NCI-H2227 (cell line): ENCODE measurements around the gene MRGPRX2.

Experiments used
- DNase-seq: peaks from one replicate; lab custom pipeline; 2025; ENCODE audit not compliant: unreplicated experiment; lab: John Stamatoyannopoulos, UW

Gene MRGPRX2

DNA sequence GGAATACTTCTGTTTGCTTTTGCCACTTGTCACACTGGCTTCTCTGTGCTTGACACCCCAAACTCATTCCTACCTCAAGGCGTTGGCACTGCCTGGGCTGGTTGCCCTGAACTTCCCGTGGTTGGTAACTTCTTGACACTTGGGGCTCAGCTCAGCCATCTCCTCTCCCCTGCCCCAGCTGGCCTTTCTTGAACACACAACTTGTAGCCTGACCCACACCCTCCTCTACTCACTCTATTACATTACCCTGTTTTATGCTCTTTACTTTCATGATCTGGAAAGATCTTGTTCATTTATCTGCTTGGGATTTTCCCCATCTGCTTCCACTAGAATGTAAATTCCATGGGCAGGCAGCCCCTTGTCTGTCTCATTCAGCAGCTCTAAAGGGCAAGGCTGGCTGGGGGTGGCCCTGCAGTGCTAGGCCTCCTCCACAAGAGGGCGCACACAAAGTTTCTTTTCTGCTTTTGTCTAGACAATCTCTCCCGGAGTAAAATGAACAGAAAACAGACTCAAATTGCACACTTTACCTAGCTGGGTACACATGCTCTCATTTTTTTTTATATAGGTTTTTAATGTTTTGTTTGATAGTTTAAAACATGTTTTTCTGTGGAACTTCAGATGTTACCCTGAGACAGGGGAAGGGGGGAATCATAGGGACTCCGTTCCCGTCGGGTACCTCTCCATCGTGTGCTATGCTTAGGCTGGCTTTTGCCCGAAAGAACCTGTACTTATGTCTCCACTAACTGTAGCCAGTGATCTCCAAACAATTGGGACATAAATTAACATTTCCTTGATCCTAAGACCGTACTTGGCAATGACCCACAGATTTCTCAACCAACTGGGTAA, 16.4 kb upstream of the MRGPRX2 start:
- DNase-seq = peak; percentile 82

DNA sequence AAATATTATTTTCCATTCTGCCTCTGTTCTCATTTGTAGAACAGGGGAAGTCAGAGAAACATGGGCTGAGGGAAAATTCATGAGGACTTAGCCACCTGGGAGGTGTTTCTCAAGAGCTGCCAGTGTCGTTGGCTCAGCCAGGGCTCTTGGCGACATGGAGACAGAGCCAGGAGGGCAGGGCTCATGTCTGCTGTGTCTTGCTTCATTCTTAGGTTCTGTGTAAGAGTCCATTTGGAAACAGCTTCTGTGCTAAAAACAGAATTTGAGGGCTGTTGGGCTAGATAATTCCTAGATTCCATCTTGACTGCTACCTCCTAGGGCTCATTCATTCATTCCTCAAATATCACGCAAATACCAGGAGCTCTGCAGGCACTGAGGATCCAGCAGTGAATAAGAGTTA, 15.1 kb upstream of the MRGPRX2 start:
- DNase-seq = no peak

DNA sequence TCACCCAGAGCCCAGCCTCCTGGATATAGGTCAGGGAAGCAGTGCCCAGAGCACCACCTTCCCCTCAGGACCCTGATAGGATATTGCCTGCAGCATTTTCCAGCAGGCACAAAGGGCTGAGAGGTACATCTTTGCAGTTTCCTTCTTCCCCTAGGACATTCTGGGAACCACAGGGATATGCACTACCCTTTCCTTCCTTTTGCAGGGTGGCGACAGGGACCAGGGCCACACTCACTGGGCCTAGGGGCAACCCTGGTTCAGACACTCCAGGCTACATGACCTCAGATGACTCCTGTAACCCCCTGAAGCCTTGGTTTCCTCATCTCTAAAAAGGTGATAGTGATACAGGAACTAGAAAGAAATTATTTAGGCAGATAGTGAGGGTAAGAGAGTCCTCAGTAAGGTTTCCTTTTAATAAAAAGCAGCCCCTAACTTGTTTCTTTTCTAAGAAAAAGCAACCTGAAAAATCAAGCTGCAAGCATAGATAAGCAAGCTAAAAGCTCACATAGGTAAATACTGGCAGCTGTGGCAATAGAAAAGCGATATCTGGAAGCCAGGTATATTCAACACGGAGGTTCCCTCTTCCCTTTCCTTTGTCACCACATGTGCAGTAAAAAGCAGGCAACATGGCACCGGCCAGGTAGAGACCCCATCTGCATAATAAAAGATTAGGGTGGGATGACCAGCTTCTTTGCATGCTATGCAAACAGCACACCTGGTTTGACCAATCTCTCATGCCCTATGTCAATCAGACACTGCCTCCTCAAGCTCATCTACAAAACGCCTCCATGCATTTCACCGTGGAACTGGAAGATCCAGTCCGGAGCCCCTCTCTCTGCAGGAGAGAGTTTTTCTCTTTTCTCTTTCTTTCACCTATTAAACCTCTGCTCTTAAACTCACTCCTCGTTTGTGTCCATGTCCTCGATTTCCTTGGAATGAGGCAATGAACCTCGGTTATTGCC, 13.2 kb upstream of the MRGPRX2 start:
- no peak for DNase-seq

DNA sequence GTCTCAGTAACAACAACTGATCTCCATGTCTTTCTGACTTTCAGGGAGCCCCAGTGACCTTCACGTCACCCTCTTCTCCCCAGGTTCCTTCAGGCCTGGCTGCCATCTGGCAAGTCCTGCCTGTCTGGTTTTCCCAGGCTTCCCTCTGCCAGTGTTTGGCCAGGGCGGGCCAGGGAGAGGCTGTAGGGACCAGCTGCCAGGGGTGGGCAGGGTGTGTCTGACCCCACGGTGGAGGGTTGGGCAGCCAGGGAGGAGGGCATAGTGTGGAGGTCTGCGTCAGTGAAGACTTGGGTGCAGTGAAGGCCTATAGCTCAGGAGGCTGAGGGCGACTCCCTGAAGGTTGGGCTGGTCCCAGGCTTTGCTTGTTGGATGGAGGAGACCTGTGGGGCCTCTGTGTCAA, 11.9 kb upstream of the MRGPRX2 start:
- DNase-seq = no peak

DNA sequence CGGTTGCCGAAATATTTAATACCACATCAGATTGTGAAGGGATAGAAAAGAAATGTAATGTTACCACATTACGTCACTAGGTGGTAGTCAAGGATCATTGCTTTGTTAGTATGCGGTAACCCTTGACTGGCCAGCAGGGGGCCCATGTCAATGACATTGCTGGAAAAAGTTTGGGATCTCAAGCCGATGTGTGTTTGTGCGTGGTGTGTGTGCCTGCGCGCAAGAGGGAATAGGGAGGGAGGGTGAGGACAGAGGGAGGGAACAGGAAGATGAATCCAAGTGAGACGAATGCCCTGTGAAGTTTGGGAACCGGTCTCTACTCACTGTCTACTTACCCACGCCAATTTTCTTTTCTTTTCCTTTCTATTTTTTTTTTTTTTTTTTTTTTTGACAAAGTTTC, 10.7 kb upstream of the MRGPRX2 start:
- DNase-seq = peak; percentile 88

DNA sequence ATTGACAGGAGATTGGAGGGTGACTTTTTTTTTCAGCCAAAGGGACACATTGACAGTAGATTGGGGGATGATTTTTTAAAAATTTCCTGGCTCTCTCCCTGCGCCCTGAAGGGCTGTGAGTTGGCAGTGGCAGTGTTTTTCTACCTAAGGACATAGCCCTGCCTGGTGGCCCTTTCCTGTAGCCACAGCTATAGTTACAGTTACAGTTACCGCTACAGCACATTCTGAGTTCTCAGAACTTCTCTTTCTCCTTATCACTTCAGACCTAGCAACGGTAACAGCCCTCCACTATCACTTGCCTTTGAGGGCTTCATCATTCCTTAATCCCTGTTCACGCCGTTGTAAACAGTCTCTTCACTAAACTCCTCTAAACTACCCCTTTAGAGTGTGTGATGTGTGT, 684 bp downstream of the MRGPRX2 start:
- no peak for DNase-seq

DNA sequence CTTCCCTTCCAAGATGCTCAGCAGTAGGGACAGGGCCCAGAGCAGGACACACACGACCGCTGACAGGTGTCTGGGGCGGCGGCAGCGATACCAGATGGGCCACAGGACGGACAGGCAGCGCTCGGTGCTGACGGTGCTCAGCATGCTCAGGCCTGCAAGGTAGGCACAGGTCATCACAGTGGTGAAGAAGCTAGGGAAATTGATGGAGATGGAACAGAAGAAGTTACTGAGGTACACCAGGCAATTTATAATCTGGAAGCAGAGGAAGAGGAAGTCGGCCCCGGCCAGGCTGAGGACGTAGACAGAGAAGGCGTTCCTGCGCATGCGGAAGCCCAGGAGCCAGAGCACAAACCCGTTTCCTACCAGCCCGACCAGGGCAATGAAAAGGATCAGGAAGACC, 4.6 kb downstream of the MRGPRX2 start:
- no peak for DNase-seq

DNA sequence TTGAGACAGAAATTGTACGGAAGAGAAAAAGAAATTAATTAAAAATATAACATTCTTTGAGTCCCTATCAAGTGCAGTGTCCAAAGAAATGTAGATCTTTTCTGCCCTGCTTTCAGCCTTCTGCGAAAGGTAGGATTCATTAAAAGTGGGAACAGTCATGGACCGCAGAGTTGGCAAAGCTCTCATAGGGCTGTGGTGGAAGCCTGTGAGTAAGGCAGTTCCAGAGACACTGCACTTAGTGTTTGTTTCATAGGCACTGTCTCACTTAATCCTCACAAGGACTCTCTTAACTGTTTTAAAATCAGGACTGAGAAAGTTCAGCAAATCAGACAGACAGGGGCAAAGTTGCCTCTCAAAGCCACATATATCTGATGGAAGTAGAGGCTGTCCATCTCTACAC, 5.5 kb downstream of the MRGPRX2 start:
- DNase-seq = no peak

DNA sequence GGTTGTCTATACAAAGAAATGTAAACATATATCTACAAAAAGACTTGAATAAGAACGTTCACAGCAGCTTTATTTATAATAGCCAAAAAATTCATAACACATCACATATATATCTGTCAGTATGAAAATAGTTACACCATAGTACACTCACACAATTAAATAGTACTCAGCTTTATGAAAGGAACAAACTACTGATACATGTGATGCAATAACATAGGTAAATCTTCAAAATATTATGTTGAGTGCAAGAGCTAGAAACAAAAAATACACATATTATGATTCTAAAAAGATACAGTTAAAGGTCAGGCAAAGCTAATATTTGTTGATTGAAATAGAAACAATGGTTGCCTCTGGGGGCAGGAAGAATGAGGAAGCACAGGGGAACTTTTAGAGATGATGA, 6.6 kb downstream of the MRGPRX2 start:
- DNase-seq = no peak

DNA sequence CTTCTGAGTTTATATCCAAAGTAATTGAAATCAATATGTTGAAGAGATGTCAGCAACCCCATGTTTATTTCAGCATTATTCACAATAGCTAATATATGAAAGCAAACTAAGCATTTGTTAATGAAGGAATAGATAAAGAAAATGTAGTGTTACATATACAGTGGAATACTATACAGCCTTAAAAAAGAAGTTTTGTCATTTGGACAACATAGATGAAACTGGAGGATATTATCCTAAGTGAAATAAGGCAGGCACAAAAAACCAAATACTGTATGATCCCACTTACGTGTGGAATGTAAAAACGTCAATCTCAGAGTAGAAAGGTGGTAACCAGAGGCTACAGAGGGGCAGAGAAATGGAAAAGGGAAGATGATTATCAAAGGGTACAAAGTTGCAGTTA, 10.2 kb downstream of the MRGPRX2 start:
- DNase-seq = no peak

DNA sequence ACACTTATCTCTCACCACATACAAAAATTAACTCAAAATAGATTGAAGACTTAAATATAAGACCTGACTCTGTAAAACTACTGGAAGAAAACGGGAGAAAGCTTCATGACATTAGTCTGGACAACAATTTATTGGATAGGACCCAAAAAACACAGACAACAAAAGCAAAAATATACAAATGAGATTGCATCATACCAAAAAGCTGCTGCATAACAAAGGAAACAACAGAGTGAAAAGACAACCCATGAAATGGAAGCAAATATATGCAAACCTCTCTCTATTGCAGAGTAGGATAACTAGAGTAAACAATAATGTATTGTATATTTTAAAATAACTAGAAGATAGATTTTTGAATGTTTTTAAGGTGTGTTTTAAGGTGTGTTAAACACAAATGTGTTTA, 11.2 kb downstream of the MRGPRX2 start:
- no peak for DNase-seq

DNA sequence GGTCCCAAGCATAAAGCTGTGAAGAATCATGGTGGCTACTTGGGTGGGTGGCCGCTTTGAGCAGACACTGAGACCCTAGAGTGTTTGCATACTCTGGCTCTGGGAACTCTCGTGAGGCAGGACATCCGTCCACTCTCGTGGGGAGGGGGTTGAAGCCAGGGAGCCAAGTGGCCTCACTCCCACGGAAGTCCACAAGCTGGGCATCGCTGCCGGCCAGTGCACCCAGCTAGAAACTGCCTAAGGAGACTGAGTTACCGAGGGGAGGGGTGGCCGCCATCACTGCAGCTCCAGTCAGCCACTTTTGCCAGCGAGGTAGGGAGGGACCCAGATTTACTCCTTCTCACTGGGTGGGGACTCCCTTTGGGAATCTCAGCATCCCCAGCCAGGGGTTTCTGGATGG, 20.5 kb downstream of the MRGPRX2 start:
- no peak for DNase-seq

DNA sequence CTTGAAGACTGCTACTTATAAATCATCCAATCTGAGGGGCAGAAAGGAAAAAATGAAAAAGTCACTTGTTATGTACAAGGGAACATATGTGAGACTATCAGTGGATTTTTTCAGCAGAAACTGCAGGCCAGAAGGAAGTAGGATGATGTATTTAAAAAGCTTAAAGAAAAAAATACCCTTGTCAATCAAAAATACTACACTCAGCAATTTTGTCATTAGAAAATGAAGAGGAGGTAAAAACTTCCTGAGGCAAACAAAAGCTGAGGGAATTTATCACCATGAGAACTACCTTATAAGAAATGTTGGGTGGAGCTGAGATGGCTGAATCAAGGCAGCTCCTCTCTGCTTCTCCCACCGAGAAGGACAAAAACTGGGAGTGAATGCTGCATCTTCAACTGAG, 21.1 kb downstream of the MRGPRX2 start:
- DNase-seq = no peak

DNA sequence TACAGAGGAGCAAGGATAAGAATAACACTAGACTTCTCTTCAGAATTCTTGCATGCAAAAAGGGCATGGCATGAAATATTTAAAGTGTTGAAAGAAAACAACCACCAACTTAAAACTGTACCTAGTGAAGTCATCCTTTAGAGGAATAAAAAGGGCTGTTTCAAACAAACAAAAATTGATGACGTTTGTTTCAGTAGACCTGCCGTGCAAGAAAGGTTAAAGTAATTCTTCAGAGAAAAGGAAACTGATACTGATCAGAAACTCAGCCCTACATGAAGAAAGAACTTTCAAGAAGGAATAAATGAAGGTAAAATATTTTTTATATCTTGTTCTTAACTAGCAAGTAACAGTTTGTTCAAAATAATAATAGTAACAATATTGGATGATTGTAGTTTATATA, 27.5 kb downstream of the MRGPRX2 start:
- DNase-seq = no peak

DNA sequence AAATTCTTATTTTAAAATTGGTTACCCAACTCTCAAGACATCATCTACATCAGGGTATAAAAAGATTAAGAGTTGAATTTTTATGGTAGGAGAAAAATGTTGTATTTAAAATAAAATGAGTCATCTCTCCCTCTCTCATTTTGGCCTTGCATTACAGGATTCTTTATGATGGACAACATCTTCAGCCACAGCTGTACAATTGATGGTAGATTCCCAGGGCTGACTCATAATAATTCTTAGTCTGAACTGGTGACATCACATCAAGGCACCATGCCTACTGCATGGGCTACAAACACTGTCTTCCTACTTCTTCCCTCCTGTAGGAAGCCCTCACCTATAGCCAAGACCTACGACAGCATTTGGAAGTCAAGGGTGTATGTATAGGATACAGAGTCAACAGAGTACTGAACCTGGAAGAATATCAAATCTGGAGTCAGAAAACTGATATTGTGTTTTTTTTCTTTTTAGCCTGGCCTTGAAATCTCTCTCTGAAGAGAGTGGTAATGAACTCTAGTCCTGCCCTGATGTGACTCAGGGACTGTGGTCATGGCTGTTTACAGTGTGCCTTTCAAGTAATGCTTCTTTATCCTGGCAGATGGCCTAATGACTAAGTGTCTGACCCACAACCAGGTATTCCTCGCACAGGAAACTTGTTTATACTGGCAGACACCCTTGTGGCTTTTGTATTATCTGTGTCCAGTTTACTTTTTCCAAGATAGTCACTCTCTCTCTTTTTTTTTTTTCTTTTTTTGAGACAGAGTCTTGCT, 32.5 kb downstream of the MRGPRX2 start:
- DNase-seq = no peak

DNA sequence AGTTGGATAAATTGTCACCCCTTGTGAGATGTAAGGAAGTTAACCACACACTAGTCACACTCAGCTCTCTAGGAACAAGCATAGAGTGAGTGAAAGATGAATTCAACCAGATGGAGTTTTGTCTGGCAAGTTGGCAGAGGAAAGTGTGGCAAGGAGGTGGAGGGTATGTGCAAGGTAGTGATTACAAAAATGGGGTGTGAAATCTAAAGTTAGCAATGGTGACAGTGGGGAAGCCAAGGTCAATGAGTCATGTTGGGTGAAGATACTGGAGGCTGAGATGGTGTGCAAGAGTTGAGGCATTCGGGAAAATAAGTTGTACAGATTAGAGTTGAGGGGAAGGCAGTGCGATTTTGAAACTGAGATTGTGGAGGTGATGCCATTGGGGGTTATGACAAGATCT, 33.7 kb downstream of the MRGPRX2 start:
- DNase-seq = no peak

DNA sequence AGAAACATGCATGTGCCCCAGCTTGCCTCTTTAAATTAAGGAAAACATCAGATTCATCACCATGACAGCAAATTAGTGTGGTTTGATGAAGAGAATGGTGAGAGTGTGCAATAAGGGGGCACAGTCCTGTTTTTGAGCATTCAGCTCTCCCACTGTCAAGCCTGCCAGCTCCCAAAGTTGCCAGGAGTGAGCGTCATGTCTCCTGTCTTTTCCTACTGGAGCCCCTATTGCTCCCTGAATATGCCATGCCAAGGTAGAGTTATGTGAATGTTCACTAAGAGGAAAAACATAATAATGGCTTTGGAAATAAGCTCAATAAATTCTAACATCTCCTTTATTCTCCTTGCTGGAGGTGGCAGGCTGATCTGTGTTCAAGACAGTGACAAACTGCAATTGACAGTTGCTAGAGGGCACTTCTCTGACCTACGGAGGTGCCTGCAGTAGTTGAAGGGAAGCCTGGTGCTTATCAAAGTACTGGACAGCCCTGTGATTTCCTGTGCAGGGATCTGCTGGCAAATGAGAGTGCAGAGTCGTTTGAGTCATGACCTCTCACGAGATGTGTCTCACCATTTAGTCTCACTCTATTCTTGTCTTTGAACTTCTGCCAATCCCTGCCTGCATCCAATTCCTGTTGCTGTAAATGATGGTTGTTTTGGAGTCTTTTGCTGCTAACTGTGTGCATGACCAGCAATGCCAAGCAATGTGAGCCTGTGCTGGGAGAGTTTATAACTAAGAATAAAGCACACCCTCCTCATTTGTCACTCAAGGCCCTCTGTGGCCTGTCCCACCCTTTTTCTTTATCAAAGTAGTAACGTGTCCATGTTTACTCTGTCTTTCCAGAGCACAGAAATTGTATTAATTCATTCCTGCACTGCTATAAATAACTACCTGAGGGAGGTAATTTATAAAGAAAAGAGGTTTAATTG, 34.8 kb downstream of the MRGPRX2 start:
- no peak for DNase-seq

DNA sequence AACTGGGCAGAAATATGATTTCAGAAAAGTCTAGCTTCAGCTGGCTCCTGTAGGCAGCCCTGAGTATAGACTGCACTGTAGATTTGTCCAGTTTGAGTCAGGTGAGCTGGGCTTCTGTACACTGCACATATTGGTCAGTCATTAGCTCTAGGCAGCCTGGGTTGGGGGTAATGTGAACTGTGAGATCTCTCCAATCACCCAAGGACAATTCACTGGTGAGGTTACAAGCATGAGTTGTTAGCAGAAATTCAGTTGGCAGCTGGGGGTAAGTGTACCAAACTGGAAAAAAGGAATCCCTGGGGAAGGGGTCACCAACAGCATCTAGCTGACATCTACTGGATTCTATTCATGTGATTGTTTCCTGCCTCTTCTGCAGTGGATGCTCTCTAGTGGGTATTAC, 39.7 kb downstream of the MRGPRX2 start:
- no peak for DNase-seq

DNA sequence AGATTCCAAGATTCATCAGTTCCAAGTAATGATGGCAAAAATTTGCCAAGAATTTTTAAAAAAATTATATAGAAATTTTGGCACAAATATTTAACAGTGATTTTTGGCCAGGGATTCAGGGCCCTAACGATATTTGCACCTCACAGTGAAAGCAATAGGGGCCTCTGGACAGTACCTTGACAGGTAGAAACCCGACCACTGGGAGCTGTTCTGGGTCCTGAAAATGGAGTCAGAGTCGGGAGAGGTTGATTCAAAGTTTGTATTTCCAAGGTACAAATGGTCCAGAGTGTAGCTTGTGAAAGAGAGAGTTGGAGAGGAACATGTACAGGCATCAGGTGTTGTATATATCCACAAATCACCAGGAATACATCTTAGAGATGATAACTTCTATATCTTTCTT, 41.6 kb downstream of the MRGPRX2 start:
- DNase-seq = no peak

DNA sequence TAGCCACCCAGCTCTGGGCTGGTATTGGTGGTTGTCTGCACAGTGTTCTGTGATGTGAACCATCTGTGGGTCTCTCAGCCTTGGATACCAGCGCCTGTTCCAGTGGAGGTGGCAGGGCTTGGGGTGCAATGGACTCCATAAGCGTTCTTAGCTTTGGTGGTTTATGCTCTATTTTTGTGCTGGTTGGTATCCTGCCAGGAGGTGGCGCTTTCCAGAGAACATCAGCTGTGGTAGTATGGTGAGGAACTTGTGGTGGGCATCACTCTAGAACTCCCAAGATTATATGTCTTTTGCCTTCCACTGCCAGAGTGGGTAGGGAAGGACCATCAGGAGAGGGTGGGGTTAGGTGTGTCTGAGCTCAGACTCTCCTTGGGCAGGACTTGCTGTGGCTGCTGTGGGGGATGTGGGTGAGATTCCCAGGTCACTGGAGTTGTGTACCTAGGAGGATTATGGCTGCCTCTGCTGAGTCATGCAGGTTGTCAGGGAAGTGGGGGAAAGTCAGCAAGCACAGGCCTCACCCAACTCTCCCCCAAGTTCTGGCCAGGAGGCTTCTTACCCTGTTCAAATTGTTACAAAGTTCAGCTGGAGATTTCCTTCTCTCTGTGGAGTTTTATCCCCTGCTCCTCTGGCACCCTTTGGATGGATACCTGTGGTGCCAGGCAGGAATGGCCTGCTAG, 47.2 kb downstream of the MRGPRX2 start:
- DNase-seq = no peak
